HG03432 (cell line): ENCODE results near the gene BAZ1B.
"Not testable (repeated sequence)": the region's sequence is repeated elsewhere in the genome, so short reads cannot be mapped to it uniquely, and the experiment has no call there.

ENCODE experiments used
- ATAC-seq: cut with Tn5 transposase; IDR thresholded peaks from one replicate; pipeline ENCODE4 v1.9.1; 2021; ENCODE audit warnings: mild to moderate bottlenecking, moderate library complexity; ENCODE audit not compliant: unreplicated experiment

Gene BAZ1B

GRCh38 chr7:73429622-73430505 lies 92.2 kb downstream of the BAZ1B start:
- no peak for ATAC-seq

GRCh38 chr7:73429215-73429614 lies 92.9 kb downstream of the BAZ1B start:
- ATAC-seq, result no peak

DNA sequence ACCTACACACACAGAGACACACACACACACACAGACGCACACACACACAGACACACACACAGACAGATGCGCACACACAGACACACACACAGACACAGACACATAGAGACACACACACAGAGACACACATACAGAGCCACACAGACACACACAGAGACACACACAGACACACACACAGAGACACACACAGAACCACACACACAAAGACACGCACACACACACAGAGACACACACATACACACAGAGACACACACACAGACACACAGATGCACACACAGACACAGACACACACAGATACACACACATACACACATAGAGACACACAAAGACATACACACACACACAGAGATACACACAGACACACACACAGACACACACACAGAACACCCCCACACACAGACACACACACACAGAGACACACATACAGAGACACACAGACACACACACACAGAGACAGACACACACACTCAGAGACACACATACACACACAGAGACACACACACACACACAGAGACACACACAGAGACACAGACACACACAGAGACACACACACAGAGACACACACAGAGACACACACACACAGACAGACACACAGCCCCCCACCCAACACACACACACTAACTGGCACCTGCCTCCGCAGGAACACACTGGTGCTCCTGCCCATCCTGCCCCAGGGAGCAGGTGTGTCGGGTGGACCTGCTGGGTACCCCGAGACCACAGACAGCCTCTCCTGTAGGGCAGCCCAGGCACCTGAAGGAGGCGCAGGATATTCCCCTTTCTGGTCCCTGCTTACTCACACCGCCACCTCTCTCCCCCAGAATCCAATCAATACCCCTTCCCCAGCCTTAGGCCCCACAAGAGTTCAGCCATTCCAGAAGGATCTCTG lies 93.9 kb downstream of the BAZ1B start:
- ATAC-seq, result no peak

DNA sequence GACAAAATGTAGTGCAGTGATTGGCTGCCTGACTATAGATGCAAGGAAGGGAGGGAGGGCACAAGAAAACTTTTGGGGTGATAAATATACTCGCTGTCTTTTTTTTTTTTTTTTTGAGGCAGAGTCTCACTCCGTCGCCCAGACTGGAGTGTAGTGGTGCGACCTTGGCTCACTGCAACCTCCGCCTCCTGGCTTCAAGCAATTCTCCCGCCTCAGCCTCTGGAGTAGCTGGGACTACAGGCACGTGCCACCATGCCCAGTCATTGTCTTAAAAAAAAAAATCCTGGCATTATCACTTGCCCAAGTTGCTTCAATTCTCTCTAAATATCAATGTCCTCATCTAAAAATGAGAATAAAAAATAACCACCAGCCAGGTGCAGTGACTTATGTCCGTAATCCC lies 96.1 kb downstream of the BAZ1B start:
- ATAC-seq, result no peak

GRCh38 chr7:73425356-73425983 lies 96.6 kb downstream of the BAZ1B start:
- no peak for ATAC-seq

DNA sequence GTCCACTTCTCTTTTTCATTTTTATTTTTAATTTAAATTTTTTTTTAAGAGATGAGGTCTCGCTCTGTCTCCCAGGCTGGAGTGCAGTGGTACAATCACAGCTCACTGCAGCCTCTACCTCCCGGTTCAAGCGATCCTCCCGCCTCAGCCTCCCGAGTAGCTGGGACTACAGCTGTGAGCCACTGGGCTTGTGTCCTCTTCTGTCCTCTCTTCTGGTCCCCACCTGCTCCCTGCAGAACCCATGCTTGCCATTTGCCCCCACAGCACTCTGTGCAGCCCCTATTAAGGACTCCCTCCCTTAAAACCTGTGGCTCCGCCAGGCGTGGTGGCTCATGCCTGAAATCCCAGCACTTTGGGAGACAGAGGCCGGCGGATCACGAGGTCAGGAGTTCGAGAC lies 97.6 kb downstream of the BAZ1B start:
- ATAC-seq, result no peak

DNA sequence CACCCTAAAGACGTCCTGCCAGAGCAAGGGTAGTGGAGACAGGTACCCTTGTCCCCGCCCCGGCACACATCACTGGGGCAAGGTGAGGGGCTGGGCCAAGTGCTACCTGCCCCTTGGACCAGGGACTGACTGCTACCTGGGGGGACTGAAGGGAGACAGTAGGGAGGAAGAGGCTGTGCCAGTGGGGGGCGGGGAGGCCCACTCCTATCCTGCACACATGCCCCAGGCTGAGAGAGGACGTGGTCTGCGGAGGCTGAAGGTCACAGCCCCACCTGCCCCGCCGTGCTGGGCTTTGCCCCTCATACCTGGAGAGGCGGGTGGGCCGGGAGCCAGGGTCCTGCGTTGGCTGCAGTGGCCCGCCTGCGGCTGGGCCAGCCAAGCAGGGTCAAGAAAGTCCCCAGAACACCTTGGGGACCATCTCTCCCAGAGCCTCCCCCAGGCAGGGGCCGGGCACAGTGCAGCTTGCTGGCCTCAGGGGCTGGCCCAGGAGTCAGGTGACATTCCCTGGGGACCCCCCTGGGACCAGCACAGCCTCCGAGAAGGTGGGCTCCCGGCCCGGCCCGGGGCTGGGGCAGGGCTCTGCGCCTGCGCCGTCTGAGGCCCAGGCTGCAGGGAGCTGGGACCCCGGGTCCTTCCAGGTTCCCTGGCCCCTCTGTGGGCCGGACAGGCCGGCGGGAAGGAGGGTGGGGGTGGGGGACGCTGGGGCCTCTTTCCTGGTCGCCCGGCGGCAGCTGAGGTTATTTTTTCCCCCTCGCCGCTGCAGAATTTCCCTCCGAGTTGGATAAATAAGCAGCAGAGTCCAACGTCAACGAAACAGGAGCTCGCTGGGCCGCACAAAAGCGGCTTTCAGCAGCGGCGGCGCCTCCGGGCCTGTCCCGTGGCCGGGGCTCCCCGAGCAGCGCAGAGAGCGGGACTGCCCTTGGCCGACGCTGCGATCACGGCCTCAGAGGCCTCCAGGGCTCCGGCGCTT lies 98.3 kb downstream of the BAZ1B start:
- ATAC-seq, result peak; percentile 69

DNA sequence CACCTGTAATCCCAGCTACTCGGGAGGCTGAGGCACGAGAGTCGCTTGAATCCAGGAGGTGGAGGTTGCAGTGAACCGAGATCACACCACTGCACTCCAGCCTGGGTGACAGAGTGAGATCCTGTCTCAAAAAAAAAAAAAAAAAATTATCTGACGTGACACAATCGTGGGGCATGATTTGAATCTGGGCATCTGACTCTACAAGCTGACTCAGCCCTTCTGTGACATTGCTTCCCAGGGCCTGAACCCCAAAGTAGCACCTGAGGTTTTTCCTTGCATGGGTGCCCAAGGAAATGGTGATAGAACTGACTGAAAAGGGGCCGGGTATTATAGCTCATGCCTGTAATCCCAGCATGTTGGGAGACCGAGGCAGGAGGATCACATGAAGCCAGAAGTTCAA lies 101.5 kb downstream of the BAZ1B start:
- ATAC-seq, result not testable (repeated sequence)

- ATAC-seq, result not testable (repeated sequence)
Observed at GRCh38 chr7:73420016-73420415, 102.1 kb downstream of the BAZ1B start.

DNA sequence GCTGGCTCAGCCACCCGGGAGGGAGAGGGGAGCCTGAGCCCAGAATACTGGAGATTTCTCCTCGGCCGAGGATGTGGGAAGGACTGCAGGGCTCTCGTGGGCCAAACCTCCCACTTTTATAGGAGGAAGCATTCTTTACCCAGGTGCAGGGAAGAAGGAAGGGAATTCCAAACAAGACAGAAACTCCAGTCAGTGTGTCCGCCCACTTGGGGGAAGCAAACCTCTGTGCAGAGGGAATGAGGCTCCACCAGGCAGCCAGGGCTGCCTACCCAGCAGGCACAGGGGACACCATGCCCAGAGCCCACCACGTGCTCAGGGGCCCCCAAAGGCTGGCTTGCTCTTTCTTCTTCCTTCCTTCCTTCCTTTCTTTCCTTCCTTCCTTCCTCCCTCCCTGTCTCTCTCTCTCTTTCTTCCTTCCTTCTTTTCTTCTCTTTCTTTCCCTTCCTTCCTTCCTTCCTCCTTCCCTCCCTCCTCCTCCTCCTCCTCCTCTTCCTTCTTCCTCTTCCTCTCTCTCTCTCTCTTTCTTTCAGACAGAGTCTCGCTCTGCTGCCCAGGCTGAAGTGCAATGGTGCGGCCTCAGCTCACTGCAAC lies 103.9 kb downstream of the BAZ1B start:
- ATAC-seq, result no peak

GRCh38 chr7:73410541-73411131 lies 111.5 kb downstream of the BAZ1B start:
- ATAC-seq, result not testable (repeated sequence)

DNA sequence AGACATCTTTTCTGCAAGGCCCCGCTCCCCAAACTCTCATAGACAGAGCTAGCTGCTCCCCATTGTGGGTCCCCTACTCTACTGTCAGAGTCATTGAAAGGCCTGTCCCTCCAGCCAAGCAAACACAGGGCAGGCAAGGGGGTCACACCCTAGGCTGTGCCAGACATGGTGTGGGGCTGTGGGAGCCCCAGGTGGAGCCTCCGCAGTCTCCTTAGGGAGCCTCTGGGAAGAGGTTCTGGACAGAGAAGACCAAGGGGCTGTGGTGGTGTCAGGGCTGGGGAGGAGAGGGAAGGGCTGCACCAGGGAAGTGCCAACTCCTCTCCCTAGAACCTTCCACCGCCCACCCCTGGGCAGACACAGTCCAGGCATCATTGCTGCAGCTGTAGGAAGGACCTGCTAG lies 117.2 kb downstream of the BAZ1B start:
- not testable (repeated sequence) for ATAC-seq

GRCh38 chr7:73399185-73400050 lies 122.7 kb downstream of the BAZ1B start:
- not testable (repeated sequence) for ATAC-seq

- no peak for ATAC-seq
Observed at GRCh38 chr7:73397521-73398281, 124.4 kb downstream of the BAZ1B start.

GRCh38 chr7:73395538-73396503 lies 126.3 kb downstream of the BAZ1B start:
- no peak for ATAC-seq

DNA sequence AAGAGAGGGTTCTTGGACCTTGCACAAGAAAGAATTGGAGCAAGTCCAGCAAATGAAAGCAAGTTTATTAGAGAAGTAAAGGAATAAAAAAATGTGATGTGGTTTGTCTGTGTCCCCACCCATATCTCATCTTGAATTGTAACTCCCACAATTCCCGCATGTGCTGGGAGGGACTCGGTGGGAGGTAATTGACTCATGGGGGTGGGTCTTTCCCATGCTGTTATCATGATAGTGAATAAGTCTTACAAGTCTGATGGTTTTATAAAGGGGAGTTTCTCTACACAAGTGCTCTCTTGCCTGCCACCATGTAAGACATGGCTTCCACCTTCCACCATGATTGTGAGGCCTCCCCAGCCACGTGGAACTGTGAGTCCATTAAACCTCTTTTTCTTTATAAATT lies 127.7 kb downstream of the BAZ1B start:
- ATAC-seq, result no peak

- no peak for ATAC-seq
Observed at GRCh38 chr7:73391396-73391795, 130.7 kb downstream of the BAZ1B start.
